GM12878 (cell line): ENCODE data around the gene CDC14B.
"Not testable (repeated sequence)": the region's sequence is repeated elsewhere in the genome, so short reads cannot be mapped to it uniquely, and the experiment has no call there.

Source experiments
- ASH2L ChIP-seq: fragments of 300-600, 200-600 bp; sonication (generic); IDR thresholded peaks from 2 replicates; pipeline ENCODE4 v1.6.1; 2017; ENCODE audit warnings: low read depth, mild to moderate bottlenecking, borderline replicate concordance
- CBX3 ChIP-seq: fragments of 200-600 bp; sonication (generic); IDR thresholded peaks from 2 replicates; pipeline ENCODE4 v1.6.1; 2016; ENCODE audit warnings: low read depth, borderline replicate concordance
- MTA2 ChIP-seq: fragments of 450-650 bp; IDR thresholded peaks from 2 replicates; pipeline ENCODE4 v1.6.1; 2016; ENCODE audit warnings: low read depth, mild to moderate bottlenecking, moderate library complexity
- MTA3 ChIP-seq: IDR thresholded peaks from 2 replicates; pipeline ENCODE4 v1.6.1; 2012; ENCODE audit warnings: low read length, inconsistent platforms, borderline replicate concordance
- POLR2A ChIP-seq: IDR thresholded peaks from 2 replicates; pipeline ENCODE4 v1.6.1; 2011; ENCODE audit warnings: low read depth, mild to moderate bottlenecking, low read length
- POLR2AphosphoS2 ChIP-seq: IDR thresholded peaks from 2 replicates; pipeline ENCODE4 v1.6.1; 2011; ENCODE audit warnings: low read depth, mild to moderate bottlenecking, low read length, improper control_type of control experiment, moderate library complexity
- SIN3A ChIP-seq: IDR thresholded peaks from 2 replicates; pipeline ENCODE4 v1.6.1; 2012; ENCODE audit warnings: low read depth, low read length, improper control_type of control experiment
- SIX5 ChIP-seq: IDR thresholded peaks from 2 replicates; pipeline ENCODE4 v1.6.1; 2011; ENCODE audit warnings: mild to moderate bottlenecking, low read depth, low read length, moderate library complexity; ENCODE audit not compliant: severe bottlenecking
- SPI1 ChIP-seq: IDR thresholded peaks from 2 replicates; pipeline ENCODE4 v1.6.1; 2011; ENCODE audit warnings: low read depth, mild to moderate bottlenecking, low read length, moderate library complexity, borderline replicate concordance; ENCODE audit not compliant: insufficient read depth
- TBL1XR1 ChIP-seq: IDR thresholded peaks from 2 replicates; pipeline ENCODE4 v1.6.1; 2012; ENCODE audit warnings: low read depth, low read length, improper control_type of control experiment
- YBX1 ChIP-seq: fragments of 450-650 bp; IDR thresholded peaks from 2 replicates; pipeline ENCODE4 v1.6.1; 2016; ENCODE audit warnings: antibody characterized with exemption
- TF ChIP-seq, protein P1 (sequence below), 3 experiments: IDR thresholded peaks in 2 of 3; conservative IDR thresholded peaks in 1 of 3; 2 replicates each; pipeline ENCODE4 v1.5.1; 2011; ENCODE audit warnings: low read depth in 3 of 3, low read length in 3 of 3, mild to moderate bottlenecking in 3 of 3, control low read depth in 2 of 3, moderate library complexity in 2 of 3, inconsistent platforms in 1 of 3, mixed read lengths in 1 of 3; ENCODE audit not compliant: control insufficient read depth in 2 of 3, insufficient read depth in 1 of 3; ENCODE audit errors: extremely low read depth in 1 of 3
- TF ChIP-seq, protein P2 (sequence below): IDR thresholded peaks from 2 replicates; pipeline ENCODE4 v1.6.1; 2012; ENCODE audit warnings: low read depth, low read length, improper control_type of control experiment

DNA sequence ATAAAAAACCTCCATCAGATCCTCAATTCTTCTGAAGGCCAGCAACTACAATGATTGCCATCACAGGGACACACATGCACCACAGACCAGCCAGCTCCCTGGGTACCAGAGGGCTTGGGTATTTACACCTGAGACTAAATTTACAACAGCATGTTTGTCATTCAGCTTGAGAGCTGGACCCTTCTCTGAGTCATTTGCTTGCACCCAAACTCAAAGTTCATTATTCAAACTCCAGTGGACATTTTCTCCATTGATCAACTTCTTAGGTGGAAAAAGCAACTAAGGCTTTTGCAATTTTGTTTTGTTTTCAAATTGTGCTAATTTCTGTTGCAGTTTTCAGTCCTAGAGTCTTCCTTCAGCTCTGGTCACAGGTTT, 116.3 kb downstream of the CDC14B start:
- TF ChIP-seq, protein P1, sequence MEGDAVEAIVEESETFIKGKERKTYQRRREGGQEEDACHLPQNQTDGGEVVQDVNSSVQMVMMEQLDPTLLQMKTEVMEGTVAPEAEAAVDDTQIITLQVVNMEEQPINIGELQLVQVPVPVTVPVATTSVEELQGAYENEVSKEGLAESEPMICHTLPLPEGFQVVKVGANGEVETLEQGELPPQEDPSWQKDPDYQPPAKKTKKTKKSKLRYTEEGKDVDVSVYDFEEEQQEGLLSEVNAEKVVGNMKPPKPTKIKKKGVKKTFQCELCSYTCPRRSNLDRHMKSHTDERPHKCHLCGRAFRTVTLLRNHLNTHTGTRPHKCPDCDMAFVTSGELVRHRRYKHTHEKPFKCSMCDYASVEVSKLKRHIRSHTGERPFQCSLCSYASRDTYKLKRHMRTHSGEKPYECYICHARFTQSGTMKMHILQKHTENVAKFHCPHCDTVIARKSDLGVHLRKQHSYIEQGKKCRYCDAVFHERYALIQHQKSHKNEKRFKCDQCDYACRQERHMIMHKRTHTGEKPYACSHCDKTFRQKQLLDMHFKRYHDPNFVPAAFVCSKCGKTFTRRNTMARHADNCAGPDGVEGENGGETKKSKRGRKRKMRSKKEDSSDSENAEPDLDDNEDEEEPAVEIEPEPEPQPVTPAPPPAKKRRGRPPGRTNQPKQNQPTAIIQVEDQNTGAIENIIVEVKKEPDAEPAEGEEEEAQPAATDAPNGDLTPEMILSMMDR (IDR thresholded peaks at IDR 0.05 in 2 of 3, conservative IDR thresholded peaks at IDR 0.05 in 1 of 3; ENCODE audit: control insufficient read depth in 2 of 3, extremely low read depth in 1 of 3, insufficient read depth in 1 of 3, low read depth in 3 of 3, low read length in 3 of 3), result not testable (repeated sequence)
- not testable (repeated sequence) for TF ChIP-seq POLR2A, SPI1, TBL1XR1, SIN3A, MTA2, SIX5, YBX1, MTA3, CBX3, ASH2L, POLR2AphosphoS2
- TF ChIP-seq, protein P2, sequence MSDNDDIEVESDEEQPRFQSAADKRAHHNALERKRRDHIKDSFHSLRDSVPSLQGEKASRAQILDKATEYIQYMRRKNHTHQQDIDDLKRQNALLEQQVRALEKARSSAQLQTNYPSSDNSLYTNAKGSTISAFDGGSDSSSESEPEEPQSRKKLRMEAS, result not testable (repeated sequence)
